Panc1 (cell line): ENCODE results near the gene MZB1. TPM values are rescaled to one million over a fixed set of nuclear protein-coding genes. Genes with fewer than 3 reads are reported as not detected.

Source experiments
- ATAC-seq: fragments of 200-7000 bp; cut with Tn5 transposase; 2 replicates; pipeline ENCODE4 v1.9.1; 2020; ENCODE audit warnings: mild to moderate bottlenecking, moderate library complexity
- BruUV-seq: library from RNA; stranded (reverse); fragments of 400-500 nt; replicated peaks from 2 replicates; lab custom pipeline; 2021; lab: Mats Ljungman, UMichigan
- CTCF ChIA-PET: fragments of 300-600 bp; sonication (Branson Sonifier 250); formaldehyde crosslinking; loops from one replicate; lab custom pipeline; 2022; ENCODE audit warnings: antibody characterized with exemption; lab: Charles Lee
- POLR2A ChIA-PET: fragments of 300-600 bp; sonication (Branson Sonifier 250); formaldehyde crosslinking; loops from one replicate; lab custom pipeline; 2022; ENCODE audit warnings: antibody characterized with exemption; lab: Charles Lee
- DNase-seq: peaks from one replicate; pipeline ENCODE4 v3.0.0-alpha.2; 2010; ENCODE audit warnings: low read depth, low spot score
- H3K27ac ChIP-seq: 2 replicates; pipeline ENCODE4 v1.5.1; 2011; ENCODE audit warnings: mild to moderate bottlenecking, low read length, inconsistent platforms
- H3K27me3 ChIP-seq: fragments of 200-500 bp; sonication (Bioruptor generic); 2 replicates; pipeline ENCODE4 v1.6.0; 2014; ENCODE audit warnings: low read length, inconsistent platforms; ENCODE audit not compliant: control insufficient read depth, insufficient read depth
- H3K36me3 ChIP-seq: fragments of 200-500 bp; sonication (Bioruptor generic); 2 replicates; pipeline ENCODE4 v1.5.1; 2014; ENCODE audit warnings: inconsistent platforms, mild to moderate bottlenecking, low read length, moderate library complexity; ENCODE audit not compliant: control insufficient read depth, insufficient read depth
- H3K4me1 ChIP-seq: 2 replicates; pipeline ENCODE4 v1.5.1; 2011; ENCODE audit warnings: inconsistent platforms, mild to moderate bottlenecking, low read length, moderate library complexity; ENCODE audit not compliant: control insufficient read depth, insufficient read depth
- H3K4me3 ChIP-seq, 2 experiments: 2 replicates each; pipeline ENCODE4 v1.5.1; 2011 to 2012; ENCODE audit warnings: low read depth in 2 of 2, low read length in 2 of 2, mild to moderate bottlenecking in 2 of 2, inconsistent platforms in 1 of 2, moderate library complexity in 1 of 2
- H3K9me3 ChIP-seq: fragments of 200-500 bp; sonication (Bioruptor generic); 2 replicates; pipeline ENCODE4 v1.5.1; 2014; ENCODE audit warnings: low read depth, mild to moderate bottlenecking, inconsistent platforms, low read length, moderate library complexity; ENCODE audit not compliant: control insufficient read depth, insufficient read depth
- CTCF ChIP-seq: fragments of 450-650 bp; IDR thresholded peaks from 2 replicates; pipeline ENCODE4 v1.5.1; 2017; ENCODE audit warnings: mild to moderate bottlenecking
- POLR2AphosphoS5 ChIP-seq: IDR thresholded peaks from 2 replicates; pipeline ENCODE4 v1.6.1; 2012; ENCODE audit warnings: mild to moderate bottlenecking, low read depth, low read length, moderate library complexity
- SIN3A ChIP-seq: IDR thresholded peaks from 2 replicates; pipeline ENCODE4 v1.6.1; 2012; ENCODE audit warnings: low read depth, mild to moderate bottlenecking, low read length, moderate library complexity, borderline replicate concordance; ENCODE audit not compliant: insufficient read depth
- TCF7L2 ChIP-seq: IDR thresholded peaks from 2 replicates; pipeline ENCODE4 v1.6.1; 2011; ENCODE audit warnings: mild to moderate bottlenecking, low read depth, low read length, inconsistent platforms
- in situ Hi-C: cut with HindIII; loops from 2 replicates; pipeline ENCODE4 v1.10.0; 2016; ENCODE audit warnings: low sequenced_read_pairs, low pct_unique_long_range_greater_than_20kb
- intact Hi-C: fragments of 100-400 bp; cut with micrococcal nuclease; formaldehyde crosslinking; loops from one replicate; pipeline ENCODE4 v1.10.0; 2022; ENCODE audit not compliant: unreplicated experiment
- total RNA-seq: library from RNA; stranded (reverse); gene quantifications from one replicate; pipeline ENCODE4 v1.2.1, GENCODE V29; 2021; ENCODE audit not compliant: unreplicated experiment
- TF ChIP-seq, protein P1 (sequence below), 2 experiments: IDR thresholded peaks; 2 replicates each; pipeline ENCODE4 v1.6.1; 2011 to 2012; ENCODE audit warnings: low read depth in 2 of 2, control low read depth in 1 of 2, low read length in 1 of 2, mild to moderate bottlenecking in 1 of 2, moderate library complexity in 1 of 2; ENCODE audit not compliant: insufficient read depth in 1 of 2

Gene MZB1
- total RNA-seq, 1 experiment from 2014 or later = 0.49 TPM

DNA sequence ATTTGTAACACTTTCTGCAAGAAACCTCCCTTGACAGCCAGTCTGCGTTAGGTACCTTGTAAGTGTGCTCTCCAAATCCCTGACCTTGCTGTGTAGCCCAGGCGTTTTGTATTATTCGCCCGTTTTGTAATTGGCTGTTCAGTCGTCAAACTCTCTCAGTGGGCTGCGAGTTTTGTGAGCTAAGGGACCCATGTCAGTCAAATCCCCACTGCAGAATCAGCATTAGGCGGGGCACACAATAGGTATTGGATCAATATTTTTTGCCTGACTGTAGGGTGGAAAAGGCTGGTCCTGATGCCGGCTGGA lies 48.9 kb upstream of the MZB1 start:
- TF ChIP-seq, protein P1, sequence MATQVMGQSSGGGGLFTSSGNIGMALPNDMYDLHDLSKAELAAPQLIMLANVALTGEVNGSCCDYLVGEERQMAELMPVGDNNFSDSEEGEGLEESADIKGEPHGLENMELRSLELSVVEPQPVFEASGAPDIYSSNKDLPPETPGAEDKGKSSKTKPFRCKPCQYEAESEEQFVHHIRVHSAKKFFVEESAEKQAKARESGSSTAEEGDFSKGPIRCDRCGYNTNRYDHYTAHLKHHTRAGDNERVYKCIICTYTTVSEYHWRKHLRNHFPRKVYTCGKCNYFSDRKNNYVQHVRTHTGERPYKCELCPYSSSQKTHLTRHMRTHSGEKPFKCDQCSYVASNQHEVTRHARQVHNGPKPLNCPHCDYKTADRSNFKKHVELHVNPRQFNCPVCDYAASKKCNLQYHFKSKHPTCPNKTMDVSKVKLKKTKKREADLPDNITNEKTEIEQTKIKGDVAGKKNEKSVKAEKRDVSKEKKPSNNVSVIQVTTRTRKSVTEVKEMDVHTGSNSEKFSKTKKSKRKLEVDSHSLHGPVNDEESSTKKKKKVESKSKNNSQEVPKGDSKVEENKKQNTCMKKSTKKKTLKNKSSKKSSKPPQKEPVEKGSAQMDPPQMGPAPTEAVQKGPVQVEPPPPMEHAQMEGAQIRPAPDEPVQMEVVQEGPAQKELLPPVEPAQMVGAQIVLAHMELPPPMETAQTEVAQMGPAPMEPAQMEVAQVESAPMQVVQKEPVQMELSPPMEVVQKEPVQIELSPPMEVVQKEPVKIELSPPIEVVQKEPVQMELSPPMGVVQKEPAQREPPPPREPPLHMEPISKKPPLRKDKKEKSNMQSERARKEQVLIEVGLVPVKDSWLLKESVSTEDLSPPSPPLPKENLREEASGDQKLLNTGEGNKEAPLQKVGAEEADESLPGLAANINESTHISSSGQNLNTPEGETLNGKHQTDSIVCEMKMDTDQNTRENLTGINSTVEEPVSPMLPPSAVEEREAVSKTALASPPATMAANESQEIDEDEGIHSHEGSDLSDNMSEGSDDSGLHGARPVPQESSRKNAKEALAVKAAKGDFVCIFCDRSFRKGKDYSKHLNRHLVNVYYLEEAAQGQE (IDR thresholded peaks at IDR 0.05; ENCODE audit: insufficient read depth in 1 of 2, low read depth in 2 of 2, low read length in 1 of 2) = no peak
- TF ChIP-seq SIN3A (no peak), TCF7L2 (no peak)
- H3K9me3 ChIP-seq = no peaks in the 10 kb centered on the region
- intact Hi-C loops = no loop called here
- ChIA-PET POLR2A (no interaction called here), CTCF (interaction anchor here (0.6 to 0.7 kb wide), 2 partner anchors 43 to 94 kb away, joined by 3 to 8 read pairs; no protein-coding TSS in a partner anchor)
- no peaks in the 10 kb centered on the region for H3K36me3 ChIP-seq
- ATAC-seq = 0 out of 2 replicates have a peak, but pooled peaks have one; percentile 5
- peaks cover 3% of the 10 kb centered on the region; the same call in 1 of the 2 replicates for H3K4me1 ChIP-seq
- BruUV-seq = no TSS peak
- no peak for DNase-seq
- peak overlapping the region; percentile 30; the same call in 1 of the 2 replicates for H3K27ac ChIP-seq
- H3K4me3 ChIP-seq = peak overlapping the region; percentile 79 to 94
- H3K27me3 ChIP-seq = no peaks in the 10 kb centered on the region; the same call in 1 of the 2 replicates
- in situ Hi-C loops = no loop called here

GRCh38 chr5:139435676-139436075 lies 46.0 kb upstream of the MZB1 start:
- H3K9me3 ChIP-seq = no peaks in the 10 kb centered on the region
- DNase-seq (no peak), ATAC-seq (no peak)
- no peak overlapping the region for H3K4me3 ChIP-seq
- TF ChIP-seq SIN3A = no peak
- TF ChIP-seq, protein P1 (IDR thresholded peaks at IDR 0.05; ENCODE audit: insufficient read depth in 1 of 2, low read depth in 2 of 2, low read length in 1 of 2) = no peak
- TF ChIP-seq CTCF = no peak
- TF ChIP-seq TCF7L2 = no peak
- no peak for TF ChIP-seq POLR2AphosphoS5
- in situ Hi-C loops = no loop called here
- H3K4me1 ChIP-seq = peaks cover 3% of the 10 kb centered on the region; the same call in 1 of the 2 replicates
- no peak overlapping the region for H3K27ac ChIP-seq
- no TSS peak for BruUV-seq
- ChIA-PET POLR2A (interaction anchor here (0.6 kb wide), 2 partner anchors 197 to 860 kb away, joined by 6 read pairs; no protein-coding TSS in a partner anchor), CTCF (interaction anchor here (0.6 kb wide), 1 partner anchor 30 kb away, joined by 3 read pairs; no protein-coding TSS in a partner anchor)
- H3K27me3 ChIP-seq = no peaks in the 10 kb centered on the region
- intact Hi-C loops = no loop called here
- H3K36me3 ChIP-seq = no peaks in the 10 kb centered on the region
